GM18909 (cell line): ENCODE measurements around the gene CREBL2.
"Not testable (repeated sequence)": the region's sequence is repeated elsewhere in the genome, so short reads cannot be mapped to it uniquely, and the experiment has no call there.

ENCODE experiments used
- ATAC-seq: cut with Tn5 transposase; IDR thresholded peaks from one replicate; pipeline ENCODE4 v1.9.1; 2021; ENCODE audit warnings: mild to moderate bottlenecking; ENCODE audit not compliant: unreplicated experiment, poor library complexity

Gene CREBL2

DNA sequence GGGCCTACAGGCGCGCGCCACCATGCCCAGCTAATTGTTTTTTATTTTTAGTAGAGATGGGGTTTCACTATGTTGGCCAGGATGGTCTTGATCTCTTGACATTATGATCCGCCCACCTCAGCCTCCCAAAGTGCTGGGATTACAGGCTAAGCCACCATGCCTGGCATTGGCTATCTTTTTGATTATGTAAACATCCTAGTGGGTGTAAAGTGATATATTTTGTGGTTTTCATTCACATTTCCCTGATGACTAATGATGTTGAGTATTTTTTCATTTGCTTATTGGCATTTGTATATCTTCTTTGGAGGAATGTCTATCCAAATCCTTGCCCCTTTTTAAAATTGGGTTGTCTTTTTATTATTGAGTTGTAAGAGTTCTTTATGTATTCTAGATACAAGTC is 16.3 kb downstream of the CREBL2 start:
- no peak for ATAC-seq

DNA sequence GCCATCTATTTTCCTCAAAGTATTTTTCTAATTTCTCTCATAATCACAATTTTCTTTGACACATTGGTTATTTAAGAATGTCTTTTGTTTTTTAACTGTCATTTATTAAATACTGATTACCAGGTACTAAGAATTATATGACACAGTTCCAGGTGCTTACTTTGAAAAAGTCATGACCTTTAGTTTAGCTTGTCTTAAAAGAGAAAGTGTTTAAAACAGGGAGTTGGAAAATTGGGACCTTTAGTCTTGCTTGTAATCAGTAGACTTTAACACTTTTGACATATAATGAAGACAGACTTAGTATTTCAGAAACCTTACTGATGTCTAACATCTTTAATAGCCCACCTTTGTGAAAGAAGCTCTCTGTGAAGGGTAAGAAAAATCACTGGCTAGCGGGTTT is 19.2 kb downstream of the CREBL2 start:
- ATAC-seq = no peak

GRCh38 chr12:12635651-12636050 is 24.0 kb downstream of the CREBL2 start:
- no peak for ATAC-seq

GRCh38 chr12:12636641-12637040 is 25.0 kb downstream of the CREBL2 start:
- ATAC-seq = peak; percentile 54

DNA sequence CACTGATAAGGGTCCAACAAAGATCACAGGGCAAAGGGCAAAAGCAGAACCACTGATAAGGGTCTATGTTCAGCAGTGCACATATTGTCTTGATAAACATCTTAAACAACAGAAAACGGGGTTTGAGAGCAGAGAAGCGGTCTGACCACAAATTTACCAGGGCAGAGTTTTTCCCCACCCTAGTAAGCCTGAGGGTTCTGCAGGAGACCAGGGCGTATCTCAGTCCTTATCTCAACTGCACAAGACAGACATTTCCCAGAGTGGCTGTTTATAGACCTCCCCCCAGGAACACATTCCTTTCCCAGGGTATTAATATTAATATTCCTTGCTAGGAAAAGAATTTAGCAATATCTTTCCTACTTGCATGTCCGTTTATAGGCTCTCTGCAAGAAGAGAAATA is 28.3 kb downstream of the CREBL2 start:
- not testable (repeated sequence) for ATAC-seq

GRCh38 chr12:12641650-12642049 is 30.0 kb downstream of the CREBL2 start:
- ATAC-seq = no peak

DNA sequence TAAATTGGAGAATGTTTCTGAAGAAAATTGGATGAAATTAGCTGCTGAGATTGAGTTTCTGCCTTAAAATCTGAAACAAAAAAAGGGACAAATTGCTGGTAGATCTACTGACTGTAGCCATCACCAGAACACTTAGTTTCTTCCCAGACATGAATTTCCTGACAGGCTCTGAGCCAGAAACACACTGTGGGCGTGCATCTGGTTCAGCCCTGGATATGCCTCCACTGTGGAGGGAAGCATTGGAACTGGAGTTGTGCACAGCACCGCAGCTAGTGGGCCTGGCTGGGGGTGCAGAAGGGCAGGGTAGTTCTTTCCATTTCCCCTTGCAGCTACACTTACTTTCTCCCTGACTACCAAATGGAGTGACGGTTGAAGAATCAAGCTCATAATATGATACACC is 31.2 kb downstream of the CREBL2 start:
- ATAC-seq = no peak

DNA sequence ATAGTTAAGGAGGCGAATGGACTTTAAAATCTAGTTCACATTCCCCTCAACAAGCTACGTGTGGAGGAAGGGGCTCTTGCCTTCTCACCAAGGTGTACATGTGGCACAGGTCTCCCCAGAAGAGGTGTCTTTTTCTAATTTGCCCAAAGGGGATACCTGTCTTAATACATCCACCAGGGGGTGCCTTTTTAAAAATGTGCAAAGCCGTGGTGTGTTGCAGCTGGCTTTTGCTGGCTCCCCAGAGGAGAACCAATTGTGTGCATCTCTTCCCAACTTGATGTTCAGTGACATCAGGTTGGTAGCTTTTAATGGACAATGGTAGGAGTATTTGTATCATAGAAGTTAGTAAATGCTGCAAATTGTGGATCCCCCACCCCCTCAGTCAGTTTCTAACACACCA is 33.8 kb downstream of the CREBL2 start:
- peak; percentile 66 for ATAC-seq

DNA sequence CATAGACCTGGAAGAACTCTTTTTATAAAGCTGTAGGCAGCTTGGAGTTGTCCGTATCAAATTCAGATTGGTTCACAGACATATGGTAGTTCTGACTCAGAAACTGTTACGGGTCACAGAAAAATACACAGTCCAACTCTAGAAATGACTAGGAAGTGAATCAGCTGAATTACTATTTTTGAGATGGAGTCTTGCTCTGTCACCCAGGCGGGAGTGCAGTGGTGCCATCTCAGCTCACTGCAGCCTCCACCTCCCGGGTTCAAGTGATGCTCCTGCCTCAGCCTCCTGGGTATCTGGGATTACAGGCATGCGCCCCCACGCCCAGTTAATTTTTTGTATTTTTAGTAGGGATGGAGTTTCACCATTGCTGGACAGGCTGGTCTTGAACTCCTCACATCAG is 34.3 kb downstream of the CREBL2 start:
- peak; percentile 77 for ATAC-seq

GRCh38 chr12:12646483-12647072 is 34.9 kb downstream of the CREBL2 start:
- ATAC-seq = no peak

GRCh38 chr12:12648284-12648683 is 36.6 kb downstream of the CREBL2 start:
- ATAC-seq = no peak

- ATAC-seq = no peak
Observed at GRCh38 chr12:12648951-12649650, 37.4 kb downstream of the CREBL2 start.

- ATAC-seq = no peak
Observed at GRCh38 chr12:12651752-12652151, 40.1 kb downstream of the CREBL2 start.

GRCh38 chr12:12652704-12653103 is 41.0 kb downstream of the CREBL2 start:
- not testable (repeated sequence) for ATAC-seq

DNA sequence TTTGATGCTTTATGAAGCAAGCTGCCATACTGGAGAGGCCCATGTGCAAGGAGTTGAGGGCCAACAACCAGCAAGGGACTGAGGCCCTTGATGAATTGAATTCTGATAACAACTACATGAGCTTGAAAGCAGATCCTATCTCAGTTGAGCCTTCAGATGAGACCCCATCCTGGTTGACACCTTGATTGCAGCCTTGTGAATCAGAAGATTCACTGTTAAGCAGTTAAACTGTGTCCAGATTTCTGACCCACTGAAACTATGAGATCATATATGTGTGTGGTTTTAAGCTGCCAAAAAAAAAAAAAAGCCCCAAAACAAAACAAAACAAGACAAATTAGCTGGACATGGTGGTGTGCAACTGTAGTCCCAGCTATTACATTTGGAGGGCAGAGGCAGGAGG is 42.2 kb downstream of the CREBL2 start:
- no peak for ATAC-seq

DNA sequence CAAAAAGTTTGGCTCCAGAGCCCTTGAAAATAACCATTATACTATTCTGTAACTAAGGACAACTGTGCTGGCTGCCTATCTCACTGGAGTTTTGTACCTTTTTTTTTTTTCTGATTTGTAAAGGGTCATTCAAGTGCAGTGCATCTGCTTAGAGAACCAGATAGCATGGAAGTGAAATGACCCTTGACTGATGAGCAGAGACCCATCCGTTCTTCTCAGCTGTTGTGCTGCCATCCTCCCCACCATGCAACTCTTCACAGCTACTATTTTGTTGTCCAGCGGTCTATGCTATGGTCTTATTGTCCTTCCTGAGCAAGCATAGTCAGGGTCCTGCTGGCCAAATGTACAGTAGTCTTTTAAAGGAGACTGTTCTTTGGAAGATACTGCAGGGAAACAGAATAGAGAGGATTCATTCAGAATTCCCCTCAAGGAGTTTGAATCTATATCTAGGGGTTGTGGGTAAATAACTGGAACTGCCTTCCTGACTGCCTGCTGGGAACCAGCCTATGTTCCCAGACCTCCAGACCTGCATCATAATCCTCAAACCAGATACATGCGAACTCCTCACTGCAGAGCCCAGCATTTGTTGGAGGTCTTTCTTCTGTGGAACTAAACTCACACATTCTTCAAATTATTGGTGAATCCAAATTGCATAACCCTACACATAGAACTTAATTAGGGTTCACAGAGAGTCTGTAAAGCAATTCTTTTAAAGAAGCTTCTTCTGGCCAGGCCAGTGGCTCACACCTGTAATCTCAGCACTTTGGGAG is 43.2 kb downstream of the CREBL2 start:
- no peak for ATAC-seq

DNA sequence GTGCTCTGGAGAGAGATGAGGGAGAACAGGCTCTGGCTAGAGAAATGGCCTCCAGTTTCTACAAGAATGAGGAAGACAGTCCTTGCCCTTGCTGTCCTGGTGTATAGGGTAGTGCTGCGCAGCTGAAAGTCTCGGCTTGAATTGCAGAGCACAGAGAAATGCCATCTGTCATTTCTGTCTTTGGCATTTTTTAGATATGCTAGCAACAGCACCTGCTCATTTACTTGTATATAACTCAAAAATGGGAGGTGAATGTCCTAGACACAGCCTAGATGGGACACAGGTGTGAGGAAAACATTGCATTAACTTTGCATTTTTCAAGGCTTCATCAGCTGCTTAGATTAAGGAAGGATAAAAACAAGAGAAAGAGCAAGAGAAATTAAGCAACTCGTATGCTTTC is 48.5 kb downstream of the CREBL2 start:
- no peak for ATAC-seq

DNA sequence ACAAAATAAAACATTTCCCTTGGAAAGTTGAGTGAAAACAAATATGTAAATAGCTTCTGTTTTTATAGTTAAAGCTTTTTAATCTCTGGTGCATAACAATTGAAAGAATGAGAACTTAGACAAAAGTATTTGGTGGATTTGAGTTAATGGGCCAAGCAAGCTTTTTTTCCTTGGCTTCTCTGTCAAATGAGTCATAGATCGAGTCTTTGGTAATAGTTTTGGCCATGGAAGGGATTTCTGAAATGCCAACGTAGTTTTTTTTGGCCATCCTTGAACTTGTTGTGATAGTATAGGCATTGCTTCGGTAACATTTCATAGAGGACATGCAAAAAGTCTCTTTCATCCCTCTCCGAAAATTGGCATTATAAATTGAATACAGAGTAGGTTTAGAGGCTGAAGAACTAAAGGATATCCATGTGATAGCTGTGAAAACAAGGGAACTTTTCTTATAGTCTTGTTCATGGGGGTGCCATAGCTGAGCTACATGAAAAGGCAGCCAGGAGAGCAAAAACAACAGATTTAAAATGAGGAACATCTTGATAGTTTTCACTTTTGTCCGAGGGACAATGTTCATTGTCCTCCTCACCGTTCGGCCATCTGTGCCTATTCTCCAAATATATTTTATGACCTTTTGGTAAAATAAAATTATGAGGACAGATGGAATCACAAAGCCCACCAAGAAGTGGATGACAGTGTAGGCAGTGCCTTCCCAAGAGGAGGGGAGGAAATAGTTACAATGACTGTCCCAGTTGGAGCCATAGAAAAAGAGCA is 49.6 kb downstream of the CREBL2 start:
- ATAC-seq = no peak

DNA sequence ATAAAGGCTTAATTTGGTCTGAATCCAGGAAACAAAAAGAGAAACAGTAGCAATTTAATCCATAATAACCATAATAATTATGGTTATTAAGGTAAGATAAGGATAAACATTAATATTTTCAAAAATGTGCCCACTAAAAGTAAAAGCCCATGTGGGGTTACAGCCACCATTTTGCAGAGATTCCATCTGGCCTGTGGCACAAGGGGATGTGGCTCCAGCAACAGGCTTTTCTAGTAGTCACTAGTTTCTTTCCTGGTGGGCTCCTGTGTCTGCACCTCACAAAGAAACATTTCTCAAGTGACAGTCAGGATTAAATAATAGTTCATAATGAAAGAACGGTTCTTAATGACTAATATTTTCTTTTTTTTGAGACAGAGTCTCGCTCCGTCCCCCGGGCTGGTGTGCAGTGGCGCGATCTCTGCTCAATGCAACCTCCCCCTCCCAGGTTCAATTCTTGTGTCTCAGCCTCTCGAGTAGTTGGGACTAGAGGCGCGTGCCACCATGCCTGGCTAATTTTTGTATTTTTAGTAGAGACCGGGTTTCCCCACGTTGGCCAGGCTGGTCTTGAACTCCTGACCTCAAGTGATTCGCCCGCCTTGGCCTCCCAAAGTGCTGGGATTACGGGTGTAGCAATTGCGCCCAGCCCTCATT is 52.1 kb downstream of the CREBL2 start:
- ATAC-seq = no peak

GRCh38 chr12:12665194-12665593 is 53.5 kb downstream of the CREBL2 start:
- no peak for ATAC-seq
